Body of pancreas (tissue), 4 donors: ENCODE data around the gene RAMP1. TPM values are rescaled to one million over a fixed set of nuclear protein-coding genes. Genes with fewer than 3 reads are reported as not detected.

ENCODE experiments used
- ATAC-seq: fragments of 150-250 bp; one replicate; pipeline ENCODE4 v1.9.1; 2016
- DNase-seq, 4 donors: peaks; one replicate each; pipeline ENCODE4 v3.0.0-alpha.2; 2019
- H3K27ac ChIP-seq, 4 donors: fragments of 200-600 bp; sonication (generic); 1 replicate in 3 of 4; 2 replicates in 1 of 4; pipeline versions ENCODE4 v1.5.1 to v1.6.1; 2016 to 2019; ENCODE audit warnings: mild to moderate bottlenecking in 1 of 4, mixed read lengths in 1 of 4, moderate library complexity in 1 of 4
- H3K27me3 ChIP-seq, 2 donors: fragments of 200-600 bp; sonication (generic); one replicate each; pipeline ENCODE4 v1.6.0; 2016; ENCODE audit warnings: mild to moderate bottlenecking in 1 of 2
- H3K36me3 ChIP-seq, 2 donors: fragments of 200-600 bp; sonication (generic); replicated peaks in 1 of 2; 2 replicates each; pipeline ENCODE4 v1.5.1; 2016; ENCODE audit warnings: low read depth in 2 of 2; ENCODE audit not compliant: insufficient read depth in 1 of 2
- H3K4me1 ChIP-seq: fragments of 200-600 bp; sonication (generic); one replicate; pipeline ENCODE4 v1.6.0; 2016
- H3K4me3 ChIP-seq, 2 donors: fragments of 200-600 bp; sonication (generic); 1 replicate in 1 of 2; 2 replicates in 1 of 2; pipeline ENCODE4 v1.5.1; 2016 to 2019
- H3K9me3 ChIP-seq, 3 donors: fragments of 200-600 bp; sonication (generic); 1 replicate in 2 of 3; 2 replicates in 1 of 3; pipeline ENCODE4 v1.5.1; 2016
- POLR2A ChIP-seq, 3 donors: fragments of 450-650 bp; IDR thresholded peaks; one replicate each; pipeline ENCODE4 v1.6.1; 2016; ENCODE audit warnings: antibody characterized with exemption in 3 of 3, mild to moderate bottlenecking in 2 of 3
- WGBS, 2 donors: methylation state at CpG; one replicate each; pipeline ENCODE4 v1.1.5; 2017; 5-methylcytosine and 5-hydroxymethylcytosine counted together
- intact Hi-C: fragments of 100-400 bp; cut with DNase I; formaldehyde crosslinking; loops from one replicate; pipeline ENCODE4 v1.15.1; 2023
- total RNA-seq, 2 donors: library from RNA; depleted of rRNA; stranded (reverse); fragments of >200 nt; gene quantifications; one replicate each; pipeline ENCODE4 v1.1.0, GENCODE V29; 2016
- TF ChIP-seq, protein P1 (sequence below), 7 experiments: fragments of 450-650 bp in 4 of 7; fragments of 200-600 bp in 3 of 7; sonication (generic) in 3 of 7; IDR thresholded peaks; one replicate each; pipeline ENCODE4 v1.5.1; 2016 to 2019; ENCODE audit warnings: antibody characterized with exemption in 7 of 7

RAMP1 gene
- total RNA-seq, 2 donors from 2014 or later = 74.2 to 85.4 TPM

DNA sequence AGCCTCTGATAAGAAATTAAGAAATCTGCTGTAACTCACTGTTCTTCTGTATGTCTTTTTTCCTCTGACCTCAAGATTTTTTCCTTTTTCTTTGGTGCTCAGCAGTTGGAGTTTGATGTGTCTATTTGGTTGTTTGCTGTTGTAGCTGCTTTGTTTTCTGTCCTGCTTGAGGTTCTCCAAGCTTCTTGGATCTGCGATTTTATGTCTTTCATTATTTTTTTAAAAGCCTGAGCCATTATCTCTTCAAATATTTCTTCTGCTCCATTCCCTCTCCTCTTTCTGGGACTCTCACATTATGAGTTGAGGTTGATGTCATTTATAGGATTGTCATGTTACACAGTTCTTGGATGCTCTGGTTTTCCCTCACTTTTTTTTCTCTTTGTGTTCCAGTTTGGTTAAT lies 47.7 kb downstream of the RAMP1 start:
- Histone ChIP-seq H3K4me3 (no peak overlapping the region), H3K27ac (no peak overlapping the region), H3K4me1 (peaks cover 20% of the 10 kb centered on the region), H3K27me3 (no peaks in the 10 kb centered on the region), H3K9me3 (no peaks in the 10 kb centered on the region), H3K36me3 (no peaks in the 10 kb centered on the region)
- DNase-seq (no peak), ATAC-seq (no peak)
- intact Hi-C loops = no loop called here
- 92 to 100% methylated on average over 1 of the region's 1 CpG for WGBS, 2 donors
- no peak for TF ChIP-seq POLR2A (IDR thresholded peaks at IDR 0.05)
- TF ChIP-seq, protein P1, sequence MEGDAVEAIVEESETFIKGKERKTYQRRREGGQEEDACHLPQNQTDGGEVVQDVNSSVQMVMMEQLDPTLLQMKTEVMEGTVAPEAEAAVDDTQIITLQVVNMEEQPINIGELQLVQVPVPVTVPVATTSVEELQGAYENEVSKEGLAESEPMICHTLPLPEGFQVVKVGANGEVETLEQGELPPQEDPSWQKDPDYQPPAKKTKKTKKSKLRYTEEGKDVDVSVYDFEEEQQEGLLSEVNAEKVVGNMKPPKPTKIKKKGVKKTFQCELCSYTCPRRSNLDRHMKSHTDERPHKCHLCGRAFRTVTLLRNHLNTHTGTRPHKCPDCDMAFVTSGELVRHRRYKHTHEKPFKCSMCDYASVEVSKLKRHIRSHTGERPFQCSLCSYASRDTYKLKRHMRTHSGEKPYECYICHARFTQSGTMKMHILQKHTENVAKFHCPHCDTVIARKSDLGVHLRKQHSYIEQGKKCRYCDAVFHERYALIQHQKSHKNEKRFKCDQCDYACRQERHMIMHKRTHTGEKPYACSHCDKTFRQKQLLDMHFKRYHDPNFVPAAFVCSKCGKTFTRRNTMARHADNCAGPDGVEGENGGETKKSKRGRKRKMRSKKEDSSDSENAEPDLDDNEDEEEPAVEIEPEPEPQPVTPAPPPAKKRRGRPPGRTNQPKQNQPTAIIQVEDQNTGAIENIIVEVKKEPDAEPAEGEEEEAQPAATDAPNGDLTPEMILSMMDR (IDR thresholded peaks at IDR 0.05) = no peak

DNA sequence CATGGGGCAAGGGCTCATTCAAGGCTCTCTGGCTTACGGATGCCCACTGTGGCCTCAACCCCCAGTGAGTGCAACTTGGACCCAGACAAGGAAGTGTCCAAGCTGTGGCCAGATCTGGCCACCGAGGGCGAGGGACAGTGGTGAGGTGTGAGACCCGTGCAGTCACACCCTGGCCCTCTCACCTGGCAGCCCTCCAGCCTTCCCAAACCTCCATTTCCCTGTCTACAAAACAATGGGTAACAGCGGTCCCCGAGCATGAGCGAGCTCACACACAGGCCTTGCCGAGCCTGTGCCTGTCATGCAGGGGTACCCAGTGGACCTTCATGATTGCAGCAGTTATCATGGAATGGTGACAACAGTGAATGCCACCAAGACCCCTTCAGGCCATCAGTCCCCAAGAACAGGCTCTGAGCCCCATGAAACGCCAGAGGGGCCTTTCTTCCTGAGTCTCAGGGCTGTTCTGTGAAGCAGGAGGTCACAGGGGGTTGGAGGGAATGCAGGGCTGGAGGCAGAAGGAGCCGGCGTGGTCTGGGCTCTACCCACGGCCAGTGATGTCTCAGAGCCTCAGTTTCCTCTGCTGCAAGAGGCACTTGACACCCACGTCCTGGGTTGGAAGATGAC lies 49.8 kb downstream of the RAMP1 start:
- Histone ChIP-seq H3K4me3 (no peak overlapping the region), H3K36me3 (no peaks in the 10 kb centered on the region), H3K27ac (no peak overlapping the region), H3K4me1 (peaks cover 20% of the 10 kb centered on the region), H3K9me3 (no peaks in the 10 kb centered on the region), H3K27me3 (no peaks in the 10 kb centered on the region)
- intact Hi-C loops = no loop called here
- 93 to 95% methylated on average over 4 to 13 of the region's 13 CpGs for WGBS, 2 donors
- TF ChIP-seq, protein P1 (IDR thresholded peaks at IDR 0.05) = no peak
- no peak for TF ChIP-seq POLR2A (IDR thresholded peaks at IDR 0.05)
- DNase-seq (no peak), ATAC-seq (no peak)

DNA sequence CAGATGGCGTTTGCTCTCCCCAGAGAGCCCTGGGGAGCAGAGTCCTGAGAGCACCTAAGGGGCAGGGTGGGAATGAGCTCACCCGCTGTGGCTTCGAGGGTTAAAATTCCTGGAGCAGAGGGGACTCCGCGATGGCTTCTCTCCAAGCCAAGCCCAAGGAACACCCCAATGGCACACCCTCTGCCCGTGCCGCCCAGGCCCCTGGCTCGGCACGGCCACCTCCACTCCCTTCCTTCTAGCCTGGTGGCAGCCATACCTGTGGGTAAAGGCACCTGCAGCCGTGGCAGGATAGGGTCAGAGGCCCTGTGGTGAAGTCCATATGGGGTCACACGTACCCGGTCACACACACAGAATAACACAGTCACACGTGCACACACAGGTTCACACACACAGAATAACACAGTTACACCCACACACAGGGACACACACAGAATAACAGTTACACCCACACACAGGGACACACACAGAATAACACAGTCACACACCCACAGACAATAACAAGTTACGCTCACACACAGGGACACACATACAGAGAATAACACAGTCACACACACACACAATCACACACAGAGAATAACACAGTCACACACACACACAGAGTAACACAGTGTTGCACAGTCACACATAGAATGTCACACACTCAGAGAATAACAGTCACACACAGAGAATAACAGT lies 50.5 kb downstream of the RAMP1 start:
- intact Hi-C loops = no loop called here
- ATAC-seq (no peak), DNase-seq (no peak)
- H3K27ac ChIP-seq = no peak overlapping the region
- 88% methylated on average over 6 to 14 of the region's 14 CpGs for WGBS, 2 donors
- TF ChIP-seq POLR2A (IDR thresholded peaks at IDR 0.05) = no peak
- TF ChIP-seq, protein P1 (IDR thresholded peaks at IDR 0.05) = no peak
- H3K4me1 ChIP-seq = peaks cover 15% of the 10 kb centered on the region
- no peak overlapping the region for H3K4me3 ChIP-seq
- no peaks in the 10 kb centered on the region for H3K9me3 ChIP-seq
- H3K27me3 ChIP-seq = no peaks in the 10 kb centered on the region
- no peaks in the 10 kb centered on the region for H3K36me3 ChIP-seq

DNA sequence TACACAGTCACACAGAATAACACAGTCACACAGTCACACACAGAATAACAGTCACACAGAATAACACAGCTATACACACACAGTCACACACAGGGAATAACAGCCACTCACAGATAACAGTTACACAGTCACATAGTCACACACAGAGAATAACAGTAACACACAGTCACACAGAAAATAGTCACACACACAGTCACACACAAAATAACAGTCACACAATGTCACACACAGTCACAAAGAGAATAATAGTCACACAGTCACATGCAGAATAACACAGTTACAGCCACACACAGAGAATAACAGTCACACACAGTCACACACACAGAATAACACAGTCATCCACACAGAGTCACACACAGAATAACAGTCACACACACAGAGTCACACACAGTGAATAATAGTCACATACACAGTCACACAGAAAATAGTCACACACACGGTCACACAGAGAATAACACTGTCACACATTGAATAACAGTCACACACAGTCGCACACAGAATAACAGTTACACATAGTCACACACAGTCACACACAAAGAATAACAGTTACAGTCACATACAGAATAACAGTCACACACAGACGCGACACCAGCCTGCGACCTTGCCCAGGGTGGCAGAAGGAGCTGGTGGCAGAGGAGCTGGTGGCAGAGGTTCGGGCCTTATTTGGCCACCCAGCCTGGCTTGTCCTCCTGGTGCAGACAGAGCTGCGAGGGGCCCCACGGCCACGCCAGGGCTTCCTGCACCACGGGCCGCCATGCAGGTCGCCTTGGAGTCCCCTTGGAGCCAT lies 51.3 kb downstream of the RAMP1 start:
- Histone ChIP-seq H3K27ac (no peak overlapping the region), H3K27me3 (no peaks in the 10 kb centered on the region), H3K4me3 (no peak overlapping the region), H3K9me3 (no peaks in the 10 kb centered on the region), H3K36me3 (no peaks in the 10 kb centered on the region), H3K4me1 (peaks cover 7% of the 10 kb centered on the region)
- DNase-seq (no peak), ATAC-seq (no peak)
- intact Hi-C loops = no loop called here
- TF ChIP-seq POLR2A (IDR thresholded peaks at IDR 0.05) = no peak
- TF ChIP-seq, protein P1 (IDR thresholded peaks at IDR 0.05) = no peak
- 91 to 95% methylated on average over 5 to 12 of the region's 12 CpGs for WGBS, 2 donors
